Measurements from ENCODE around the gene SPATS2L.
A peak's percentile ranks its signal among the peaks of the same experiment; 100 is the strongest.

Gene SPATS2L

GRCh38 chr2:200364620-200365019 lies 58.1 kb downstream of the SPATS2L start:
- TF ChIP-seq TAF1 (IDR thresholded peaks at IDR 0.05; ENCODE audit: low read depth) (no peak), FOXM1 (IDR thresholded peaks at IDR 0.05; ENCODE audit: borderline replicate concordance, low read depth) (no peak), TCF12 (IDR thresholded peaks at IDR 0.05; ENCODE audit: low read depth) (no peak), MAX (IDR thresholded peaks at IDR 0.05) (no peak), REST (IDR thresholded peaks at IDR 0.05; ENCODE audit: low read depth) (no peak), NFIC (IDR thresholded peaks at IDR 0.05) (no peak), EGR1 (IDR thresholded peaks at IDR 0.05) (no peak), USF1 (IDR thresholded peaks at IDR 0.05) (no peak), CREB1 (IDR thresholded peaks at IDR 0.05; ENCODE audit: low read depth) (no peak), ZBTB7A (IDR thresholded peaks at IDR 0.05; ENCODE audit: low read depth) (no peak), EP300 (IDR thresholded peaks at IDR 0.05; ENCODE audit: borderline replicate concordance) (no peak), CEBPB (IDR thresholded peaks at IDR 0.05) (no peak), YY1 (IDR thresholded peaks at IDR 0.05; ENCODE audit: low read depth) (no peak), TEAD4 (IDR thresholded peaks at IDR 0.05) (no peak), RAD21 (IDR thresholded peaks at IDR 0.05; ENCODE audit: low read depth) (no peak)

GRCh38 chr2:200365209-200365608 lies 58.7 kb downstream of the SPATS2L start:
- TF ChIP-seq ZBTB7A (IDR thresholded peaks at IDR 0.05; ENCODE audit: low read depth) (no peak), TAF1 (IDR thresholded peaks at IDR 0.05; ENCODE audit: low read depth) (no peak), MAX (IDR thresholded peaks at IDR 0.05) (no peak), CREB1 (IDR thresholded peaks at IDR 0.05; ENCODE audit: low read depth) (no peak)

GRCh38 chr2:200367155-200367554 lies 60.7 kb downstream of the SPATS2L start:
- TF ChIP-seq EGR1 (IDR thresholded peaks at IDR 0.05) (no peak), MAX (IDR thresholded peaks at IDR 0.05) (no peak), ZBTB7A (IDR thresholded peaks at IDR 0.05; ENCODE audit: low read depth) (no peak), NFIC (IDR thresholded peaks at IDR 0.05) (no peak), EP300 (IDR thresholded peaks at IDR 0.05; ENCODE audit: borderline replicate concordance) (no peak), REST (IDR thresholded peaks at IDR 0.05; ENCODE audit: low read depth) (no peak), TAF1 (IDR thresholded peaks at IDR 0.05; ENCODE audit: low read depth) (no peak), YY1 (IDR thresholded peaks at IDR 0.05; ENCODE audit: low read depth) (no peak), USF1 (IDR thresholded peaks at IDR 0.05) (no peak), TCF12 (IDR thresholded peaks at IDR 0.05; ENCODE audit: low read depth) (no peak), CREB1 (IDR thresholded peaks at IDR 0.05; ENCODE audit: low read depth) (no peak), TEAD4 (IDR thresholded peaks at IDR 0.05) (no peak)

- no peak for TF ChIP-seq CREB1 (IDR thresholded peaks at IDR 0.05; ENCODE audit: low read depth)
- TF ChIP-seq REST (IDR thresholded peaks at IDR 0.05; ENCODE audit: low read depth): no peak
- TF ChIP-seq CEBPB (IDR thresholded peaks at IDR 0.05): 0 out of 2 replicates have a peak, but pooled peaks have one; percentile 41
These were observed 63.4 kb downstream of the SPATS2L start for GRCh38 chr2:200369886-200370285.

GRCh38 chr2:200373231-200373630 lies 66.7 kb downstream of the SPATS2L start:
- TF ChIP-seq EP300 (IDR thresholded peaks at IDR 0.05; ENCODE audit: borderline replicate concordance) (no peak), TAF1 (IDR thresholded peaks at IDR 0.05; ENCODE audit: low read depth) (no peak), RAD21 (IDR thresholded peaks at IDR 0.05; ENCODE audit: low read depth) (no peak), REST (IDR thresholded peaks at IDR 0.05; ENCODE audit: low read depth) (no peak), EGR1 (IDR thresholded peaks at IDR 0.05) (no peak), CEBPB (IDR thresholded peaks at IDR 0.05) (no peak), CREB1 (IDR thresholded peaks at IDR 0.05; ENCODE audit: low read depth) (no peak), USF1 (IDR thresholded peaks at IDR 0.05) (no peak), NFIC (IDR thresholded peaks at IDR 0.05) (no peak), TCF12 (IDR thresholded peaks at IDR 0.05; ENCODE audit: low read depth) (no peak), TEAD4 (IDR thresholded peaks at IDR 0.05) (no peak), YY1 (IDR thresholded peaks at IDR 0.05; ENCODE audit: low read depth) (no peak), FOXM1 (IDR thresholded peaks at IDR 0.05; ENCODE audit: borderline replicate concordance, low read depth) (no peak), MAX (IDR thresholded peaks at IDR 0.05) (no peak), ZBTB7A (IDR thresholded peaks at IDR 0.05; ENCODE audit: low read depth) (no peak)

Measured in Ishikawa (cell line).